H1 (cell line): ENCODE measurements around the gene SERPINF2. TPM values are rescaled to one million over a fixed set of nuclear protein-coding genes. Genes with fewer than 3 reads are reported as not detected.
"Not testable (repeated sequence)": the region's sequence is repeated elsewhere in the genome, so short reads cannot be mapped to it uniquely, and the experiment has no call there.

Experiments
- CTCF ChIA-PET: fragments of 300-600 bp; sonication (Branson Sonifier 250); formaldehyde crosslinking; loops from one replicate; lab custom pipeline; 2021; ENCODE audit not compliant: partially characterized antibody; lab: Charles Lee
- POLR2A ChIA-PET: fragments of 300-600 bp; sonication (Branson Sonifier 250); formaldehyde crosslinking; loops from one replicate; lab custom pipeline; 2021; ENCODE audit warnings: inconsistent platforms; ENCODE audit not compliant: partially characterized antibody; lab: Charles Lee
- DNase-seq, 2 experiments: peaks; one replicate each; pipeline versions ENCODE4 v3.0.0 to v3.0.0-alpha.2; 2010 to 2022; ENCODE audit warnings: low spot score in 2 of 2, low read depth in 1 of 2, mixed read lengths in 1 of 2
- FAIRE-seq: peaks from 2 replicates; lab custom pipeline; 2011; peaks lifted over from hg19 to GRCh38; lab: Jason Lieb, UNC
- H2AFZ ChIP-seq: 2 replicates; pipeline ENCODE4 v1.8.1; 2012; ENCODE audit warnings: low read length, inconsistent platforms
- H2AK5ac ChIP-seq: 2 replicates; pipeline ENCODE4 v1.6.1; 2013; ENCODE audit warnings: low read depth, low read length
- H2BK120ac ChIP-seq: replicated peaks from 2 replicates; pipeline ENCODE3; 2013; ENCODE audit warnings: low read depth, low read length, inconsistent platforms
- H2BK12ac ChIP-seq: 2 replicates; pipeline ENCODE4 v1.6.1; 2013; ENCODE audit warnings: low read depth, low read length
- H2BK15ac ChIP-seq: 2 replicates; pipeline ENCODE4 v1.6.1; 2013; ENCODE audit warnings: low read length
- H2BK20ac ChIP-seq: 2 replicates; pipeline ENCODE4 v1.6.1; 2013; ENCODE audit warnings: low read length
- H2BK5ac ChIP-seq: 2 replicates; pipeline ENCODE4 v1.6.1; 2013; ENCODE audit warnings: low read depth, low read length
- H3K14ac ChIP-seq: 2 replicates; pipeline ENCODE4 v1.6.1; 2013; ENCODE audit warnings: inconsistent platforms; ENCODE audit not compliant: insufficient read length
- H3K18ac ChIP-seq: 2 replicates; pipeline ENCODE4 v1.6.1; 2013; ENCODE audit warnings: low read length; ENCODE audit errors: extremely low read depth
- H3K23ac ChIP-seq: 2 replicates; pipeline ENCODE4 v1.6.1; 2013; ENCODE audit warnings: inconsistent platforms; ENCODE audit not compliant: insufficient read length
- H3K23me2 ChIP-seq: 2 replicates; pipeline ENCODE4 v1.6.1; 2013; ENCODE audit warnings: low read depth, low read length
- H3K27ac ChIP-seq: 2 replicates; pipeline ENCODE4 v1.6.1; 2011; ENCODE audit warnings: low read depth, low read length, inconsistent platforms
- H3K27me3 ChIP-seq, 4 experiments: replicated peaks in 1 of 4; 1 replicate in 1 of 4; 2 replicates in 3 of 4; pipeline versions ENCODE4 v1.6.1 to v1.8.1; 2011 to 2013; ENCODE audit warnings: low read length in 3 of 4, mild to moderate bottlenecking in 3 of 4, inconsistent platforms in 2 of 4, mixed read lengths in 2 of 4, moderate library complexity in 1 of 4; ENCODE audit not compliant: control insufficient read depth in 3 of 4, insufficient read depth in 3 of 4; ENCODE audit errors: extremely low read depth in 1 of 4
- H3K36me3 ChIP-seq, 4 experiments: 2 replicates each; pipeline versions ENCODE4 v1.6.1 to v1.8.1; 2011 to 2013; ENCODE audit warnings: mild to moderate bottlenecking in 4 of 4, low read length in 3 of 4, moderate library complexity in 2 of 4, control low read depth in 1 of 4, inconsistent platforms in 1 of 4; ENCODE audit not compliant: insufficient read depth in 4 of 4, control insufficient read depth in 2 of 4
- H3K4ac ChIP-seq: replicated peaks from 2 replicates; pipeline ENCODE3; 2013; ENCODE audit warnings: low read length, low read depth, mixed read lengths, inconsistent platforms; ENCODE audit not compliant: insufficient read length
- H3K4me1 ChIP-seq, 4 experiments: replicated peaks in 1 of 4; 1 replicate in 1 of 4; 2 replicates in 3 of 4; pipeline versions ENCODE4 v1.6.1 to v1.8.1; 2011 to 2013; ENCODE audit warnings: low read length in 3 of 4, inconsistent platforms in 2 of 4, mixed read lengths in 1 of 4; ENCODE audit not compliant: insufficient read depth in 4 of 4, control insufficient read depth in 3 of 4
- H3K4me2 ChIP-seq, 2 experiments: 2 replicates each; pipeline versions ENCODE4 v1.6.1 to v1.8.1; 2011 to 2013; ENCODE audit warnings: low read depth in 2 of 2, low read length in 2 of 2, control low read depth in 1 of 2, inconsistent platforms in 1 of 2, mild to moderate bottlenecking in 1 of 2; ENCODE audit not compliant: insufficient read depth in 1 of 2
- H3K4me3 ChIP-seq, 4 experiments: fragments of 200-600, 300-600 bp in 1 of 4; sonication (generic), shearing (Covaris generic), sonication (Bioruptor Twin) in 1 of 4; 2 replicates each; pipeline versions ENCODE4 v1.5.1 to v1.8.1; 2011 to 2016; ENCODE audit warnings: low read length in 4 of 4, low read depth in 3 of 4, control low read depth in 2 of 4, inconsistent platforms in 2 of 4, mild to moderate bottlenecking in 2 of 4, mixed read lengths in 1 of 4, moderate library complexity in 1 of 4; ENCODE audit not compliant: insufficient read depth in 2 of 4; ENCODE audit errors: extremely low read depth in 1 of 4
- H3K56ac ChIP-seq: replicated peaks from 2 replicates; pipeline ENCODE3; 2013; ENCODE audit warnings: low read depth, mild to moderate bottlenecking, mixed read lengths, low read length, inconsistent platforms; ENCODE audit not compliant: insufficient read length
- H3K79me1 ChIP-seq: 2 replicates; pipeline ENCODE4 v1.6.1; 2013; ENCODE audit warnings: low read depth, low read length, control low read depth
- H3K79me2 ChIP-seq, 2 experiments: 2 replicates each; pipeline versions ENCODE4 v1.6.1 to v1.8.1; 2012 to 2013; ENCODE audit warnings: low read length in 2 of 2, mild to moderate bottlenecking in 2 of 2, inconsistent platforms in 1 of 2; ENCODE audit not compliant: insufficient read depth in 2 of 2, control insufficient read depth in 1 of 2
- H3K9ac ChIP-seq, 4 experiments: replicated peaks in 1 of 4; 1 replicate in 1 of 4; 2 replicates in 3 of 4; pipeline versions ENCODE4 v1.6.1 to v1.8.1; 2011 to 2013; ENCODE audit warnings: low read depth in 3 of 4, low read length in 3 of 4, control low read depth in 2 of 4, mild to moderate bottlenecking in 2 of 4, moderate library complexity in 2 of 4, inconsistent platforms in 1 of 4; ENCODE audit errors: extremely low read depth in 1 of 4
- H3K9me3 ChIP-seq, 2 experiments: 2 replicates each; pipeline versions ENCODE4 v1.6.1 to v1.8.1; 2012 to 2013; ENCODE audit warnings: mild to moderate bottlenecking in 2 of 2, moderate library complexity in 2 of 2, control low read depth in 1 of 2, inconsistent platforms in 1 of 2, low read depth in 1 of 2, low read length in 1 of 2, mixed read lengths in 1 of 2; ENCODE audit not compliant: insufficient read depth in 2 of 2
- H4K20me1 ChIP-seq, 2 experiments: replicated peaks in 1 of 2; 2 replicates each; pipeline versions ENCODE3 to v1.8.1; 2011 to 2013; ENCODE audit warnings: inconsistent platforms in 2 of 2, low read length in 2 of 2, mild to moderate bottlenecking in 1 of 2; ENCODE audit not compliant: insufficient read depth in 2 of 2, control insufficient read depth in 1 of 2
- H4K5ac ChIP-seq: 2 replicates; pipeline ENCODE4 v1.6.1; 2013; ENCODE audit warnings: low read length, low read depth, mixed read lengths, inconsistent platforms; ENCODE audit not compliant: insufficient read length
- H4K8ac ChIP-seq: 2 replicates; pipeline ENCODE4 v1.8.0; 2013; ENCODE audit warnings: mild to moderate bottlenecking, moderate library complexity, low read length, inconsistent platforms; ENCODE audit not compliant: insufficient read depth; ENCODE audit errors: extremely low read depth
- H4K91ac ChIP-seq: replicated peaks from 2 replicates; pipeline ENCODE3; 2013; ENCODE audit warnings: low read length, mixed read lengths, inconsistent platforms; ENCODE audit not compliant: insufficient read length
- CHD1 ChIP-seq: IDR thresholded peaks from 2 replicates; pipeline ENCODE4 v1.6.1; 2012; ENCODE audit warnings: low read depth, low read length, improper control_type of control experiment
- CHD2 ChIP-seq: IDR thresholded peaks from 2 replicates; pipeline ENCODE4 v1.6.1; 2012; ENCODE audit warnings: low read length, improper control_type of control experiment
- CTBP2 ChIP-seq: IDR thresholded peaks from 2 replicates; pipeline ENCODE4 v1.7.0; 2011; ENCODE audit warnings: borderline replicate concordance, mild to moderate bottlenecking, moderate library complexity, mixed read lengths, low read length; ENCODE audit not compliant: insufficient read depth, insufficient read length
- HDAC2 ChIP-seq, 2 experiments: fragments of 300-600 bp in 1 of 2; sonication (generic) in 1 of 2; IDR thresholded peaks; 2 replicates each; pipeline ENCODE4 v1.6.1; 2011 to 2012; ENCODE audit warnings: low read depth in 2 of 2, low read length in 2 of 2, mild to moderate bottlenecking in 2 of 2, moderate library complexity in 2 of 2, borderline replicate concordance in 1 of 2, inconsistent platforms in 1 of 2
- SIRT6 ChIP-seq: IDR thresholded peaks from one replicate; pipeline ENCODE4 v1.7.1; 2012; ENCODE audit warnings: low read length, inconsistent platforms
- WGBS, 2 experiments: shearing (Covaris generic) in 1 of 2; methylation state at CpG; one replicate each; pipeline versions ENCODE4 v1.1.6 to v1.1.7; 2013 to 2015; ENCODE audit warnings: low lambda C conversion rate in 2 of 2, mixed read lengths in 2 of 2, inconsistent platforms in 1 of 2, low coverage in 1 of 2, missing lambda C conversion rate in 1 of 2; ENCODE audit not compliant: insufficient replicate concordance in 2 of 2, insufficient coverage in 1 of 2, insufficient read length in 1 of 2; ENCODE audit errors: extremely low coverage in 1 of 2, missing lambda C conversion rate in 1 of 2; 5-methylcytosine and 5-hydroxymethylcytosine counted together
- polyA plus RNA-seq, 7 experiments: library from polyadenylated mRNA; depleted of rRNA in 3 of 7; stranded (reverse) in 5 of 7; unstranded in 2 of 7; fragments of >200 nt in 5 of 7; fragments of 200-250 nt in 2 of 7; gene quantifications; 1 replicate in 5 of 7; 2 replicates in 1 of 7; 4 replicates in 1 of 7; pipeline versions ENCODE4 v1.2.1 to v1.2.3, GENCODE V29; 2011 to 2013; ENCODE audit warnings: missing spikeins in 2 of 7, mixed read lengths in 2 of 7
- total RNA-seq: library from RNA; stranded (reverse); fragmentation: NEBNext Ultra II Directional; extraction: Animal tissue kit (Norgen Biotek cat#: 25700); gene quantifications from 2 replicates; pipeline ENCODE4 v1.2.1, GENCODE V29; 2021

SERPINF2 gene
- total and polyA plus RNA-seq, 2 of the 8 experiments (the other 6 are each of a cell fraction or from before 2014, with no cell fraction given), result 1.8 to 3.2 TPM

GRCh38 chr17:1720856-1721386 lies 21.8 kb upstream of the SERPINF2 start (continued):
- TF ChIP-seq CTBP2 (no peak), HDAC2 (IDR thresholded peaks at IDR 0.05; ENCODE audit: borderline replicate concordance in 1 of 2, low read depth in 2 of 2, low read length in 2 of 2) (no peak), CHD2 (no peak), CHD1 (no peak), SIRT6 (no peak)

- not testable (repeated sequence) for H3K4ac ChIP-seq, H3K4me3 ChIP-seq, H2BK20ac ChIP-seq, H2BK120ac ChIP-seq, H3K4me2 ChIP-seq, H3K9ac ChIP-seq, H3K56ac ChIP-seq, H3K18ac ChIP-seq, H3K79me1 ChIP-seq, H3K4me1 ChIP-seq, H2BK15ac ChIP-seq, H3K9me3 ChIP-seq, FAIRE-seq, H3K23ac ChIP-seq, H4K20me1 ChIP-seq, H4K8ac ChIP-seq, H4K5ac ChIP-seq, DNase-seq, H2BK5ac ChIP-seq, H3K27ac ChIP-seq, H3K14ac ChIP-seq, H3K36me3 ChIP-seq, H2AK5ac ChIP-seq, H3K79me2 ChIP-seq, H2BK12ac ChIP-seq, H4K91ac ChIP-seq, H2AFZ ChIP-seq, H3K27me3 ChIP-seq
- WGBS, 2 experiments, result 94% methylated on average over 7 of the region's 8 CpGs; no CpG with 5 or more reads in 1 of the 2 experiments
- H3K23me2 ChIP-seq, result peaks cover 13% of the 10 kb centered on the region
- ChIA-PET CTCF (interaction anchor here (0.6 to 6.9 kb wide), 23 partner anchors 9 to 210 kb away, joined by 3 to 117 read pairs (median 6); partner anchors contain the start of gene SERPINF1), POLR2A (interaction anchor here (0.6 to 2.6 kb wide), 3 partner anchors 52 to 64 kb away, joined by 3 to 11 read pairs (median 3); no protein-coding TSS in a partner anchor)
Measured at GRCh38 chr17:1722022-1722421, 20.6 kb upstream of the SERPINF2 start.
